ENCODE results near the gene METTL27.

DNA sequence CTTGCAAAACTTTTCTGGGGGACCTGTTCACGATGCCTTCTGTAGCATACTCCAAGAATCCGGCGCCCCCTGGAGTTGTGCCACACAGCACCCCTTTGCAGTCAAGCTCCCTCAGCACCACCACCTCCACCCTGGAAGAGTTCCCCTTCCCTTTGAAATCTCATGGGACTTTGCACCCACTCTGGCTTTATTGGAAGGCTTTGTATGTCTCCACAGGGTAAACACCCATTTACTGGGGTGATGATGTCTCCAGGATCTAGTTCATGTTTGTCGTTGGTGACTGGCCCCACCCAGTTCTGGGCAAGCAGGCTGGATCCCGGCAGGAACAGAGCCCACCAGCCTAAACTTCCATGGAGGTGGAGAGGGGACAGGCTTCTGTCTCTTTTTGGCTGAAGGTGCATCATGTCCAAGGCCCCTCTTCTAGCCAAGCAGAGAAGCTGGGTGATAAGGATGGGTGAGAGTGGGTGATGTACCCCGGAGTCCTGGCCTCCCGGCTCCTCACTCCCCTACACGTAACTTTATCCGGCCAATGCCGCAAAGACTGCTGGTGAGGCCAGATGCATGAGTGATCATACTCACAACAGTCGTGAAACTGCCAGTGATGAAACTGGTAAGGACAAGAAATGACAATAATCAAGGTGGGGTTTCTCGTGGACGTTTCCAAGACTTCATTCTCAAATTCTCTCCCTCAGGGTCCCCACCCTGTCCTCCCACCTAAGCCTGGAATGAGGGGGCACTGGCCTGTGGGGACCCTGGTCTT, 12.2 kb downstream of the METTL27 start:
- TF ChIP-seq, protein P1, sequence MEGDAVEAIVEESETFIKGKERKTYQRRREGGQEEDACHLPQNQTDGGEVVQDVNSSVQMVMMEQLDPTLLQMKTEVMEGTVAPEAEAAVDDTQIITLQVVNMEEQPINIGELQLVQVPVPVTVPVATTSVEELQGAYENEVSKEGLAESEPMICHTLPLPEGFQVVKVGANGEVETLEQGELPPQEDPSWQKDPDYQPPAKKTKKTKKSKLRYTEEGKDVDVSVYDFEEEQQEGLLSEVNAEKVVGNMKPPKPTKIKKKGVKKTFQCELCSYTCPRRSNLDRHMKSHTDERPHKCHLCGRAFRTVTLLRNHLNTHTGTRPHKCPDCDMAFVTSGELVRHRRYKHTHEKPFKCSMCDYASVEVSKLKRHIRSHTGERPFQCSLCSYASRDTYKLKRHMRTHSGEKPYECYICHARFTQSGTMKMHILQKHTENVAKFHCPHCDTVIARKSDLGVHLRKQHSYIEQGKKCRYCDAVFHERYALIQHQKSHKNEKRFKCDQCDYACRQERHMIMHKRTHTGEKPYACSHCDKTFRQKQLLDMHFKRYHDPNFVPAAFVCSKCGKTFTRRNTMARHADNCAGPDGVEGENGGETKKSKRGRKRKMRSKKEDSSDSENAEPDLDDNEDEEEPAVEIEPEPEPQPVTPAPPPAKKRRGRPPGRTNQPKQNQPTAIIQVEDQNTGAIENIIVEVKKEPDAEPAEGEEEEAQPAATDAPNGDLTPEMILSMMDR (IDR thresholded peaks at IDR 0.05) = no peak
- no peak for TF ChIP-seq POLR2A (IDR thresholded peaks at IDR 0.05)

All from uterus (tissue), 2 donors.